ENCODE results near the gene PLEKHM2. TPM values are rescaled to one million over a fixed set of nuclear protein-coding genes. Genes with fewer than 3 reads are reported as not detected.

PLEKHM2 gene
- total and polyA plus RNA-seq, 2 of the 4 experiments (the other 2 are of a cell fraction): 24.7 to 48.0 TPM

DNA sequence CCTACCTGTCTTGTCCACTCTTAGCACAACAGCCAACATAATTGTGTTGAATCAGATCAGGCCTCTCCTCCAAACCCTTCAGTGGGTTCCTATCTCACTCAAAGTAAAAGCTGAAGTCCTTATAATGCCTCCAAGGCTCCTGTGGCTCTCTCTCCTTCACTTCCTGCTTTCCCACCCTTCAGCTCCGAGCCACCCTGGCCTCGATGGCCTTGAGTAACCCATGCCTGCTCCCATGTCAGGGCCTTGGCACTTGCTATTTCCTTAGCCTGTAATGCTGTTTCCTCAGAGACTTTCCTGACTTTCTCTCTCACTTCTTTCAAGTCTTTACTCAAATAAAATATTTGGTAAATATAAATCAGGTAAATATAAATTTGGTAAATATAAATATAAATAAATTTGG, 8.1 kb upstream of the PLEKHM2 start:
- Histone ChIP-seq H2AK9ac (replicated peaks; ENCODE audit: low read depth, low read length, poor library complexity) (no peak overlapping the region), H3K27ac (ENCODE audit: insufficient read depth, low read length) (no peak overlapping the region), H4K20me1 (ENCODE audit: insufficient read depth, low read length) (no peaks in the 10 kb centered on the region), H2AFZ (replicated peaks; ENCODE audit: low read length, poor library complexity) (no peak overlapping the region), H3K9me3 (ENCODE audit: control insufficient read depth, insufficient read depth, low read length) (no peaks in the 10 kb centered on the region), H3K4me3 (ENCODE audit: insufficient read depth, low read depth, low read length) (no peak overlapping the region), H3K56ac (ENCODE audit: extremely low read depth, insufficient read depth, low read length) (no peak overlapping the region), H2BK20ac (ENCODE audit: low read depth, low read length) (no peak overlapping the region), H3K9me1 (ENCODE audit: insufficient read depth, low read length) (peaks cover 9% of the 10 kb centered on the region), H2BK120ac (ENCODE audit: low read depth, low read length) (no peak overlapping the region), H3K4ac (ENCODE audit: low read depth, low read length) (no peak overlapping the region), H3K9ac (ENCODE audit: low read depth, low read length) (no peak overlapping the region), H2BK15ac (ENCODE audit: low read depth, low read length) (no peak overlapping the region), H3K4me2 (ENCODE audit: low read depth, low read length) (no peak overlapping the region), H3K14ac (replicated peaks; ENCODE audit: low read depth, low read length) (no peak overlapping the region), H3K4me1 (ENCODE audit: control insufficient read depth, insufficient read depth, low read length) (peaks cover 8% of the 10 kb centered on the region), H3K79me1 (ENCODE audit: low read depth in 1 of 2, low read length in 2 of 2) (0 out of 4 replicates have a peak, but pooled peaks cover 0 to 2% of the 10 kb centered on the region in 2 experiments), H2AK5ac (ENCODE audit: low read depth, low read length) (peak overlapping the region; percentile 38), H2BK5ac (ENCODE audit: low read depth, low read length, poor library complexity, severe bottlenecking) (no peak overlapping the region), H3K23ac (ENCODE audit: low read depth, low read length) (no peak overlapping the region), H3K27me3 (ENCODE audit: control insufficient read depth, insufficient read depth, low read length) (no peaks in the 10 kb centered on the region), H4K5ac (ENCODE audit: low read depth, low read length) (no peak overlapping the region), H3K18ac (ENCODE audit: low read depth, low read length) (no peak overlapping the region), H4K91ac (ENCODE audit: insufficient read depth, low read depth, low read length) (no peak overlapping the region), H4K8ac (ENCODE audit: low read depth in 2 of 2, low read length in 2 of 2) (no peak overlapping the region), H3K36me3 (ENCODE audit: control insufficient read depth, insufficient read depth, low read length) (no peaks in the 10 kb centered on the region)
- dilution Hi-C loops (cut with HindIII; ENCODE audit: low sequenced_read_pairs, unreplicated experiment) (no loop called here), intact Hi-C loops (cut with micrococcal nuclease) (no loop called here), in situ Hi-C loops (cut with MboI; ENCODE audit: low sequenced_read_pairs) (no loop called here)
- TF ChIP-seq CHD1 (IDR thresholded peaks at IDR 0.05; ENCODE audit: low read depth, low read length): no peak
- TF ChIP-seq, protein P1, sequence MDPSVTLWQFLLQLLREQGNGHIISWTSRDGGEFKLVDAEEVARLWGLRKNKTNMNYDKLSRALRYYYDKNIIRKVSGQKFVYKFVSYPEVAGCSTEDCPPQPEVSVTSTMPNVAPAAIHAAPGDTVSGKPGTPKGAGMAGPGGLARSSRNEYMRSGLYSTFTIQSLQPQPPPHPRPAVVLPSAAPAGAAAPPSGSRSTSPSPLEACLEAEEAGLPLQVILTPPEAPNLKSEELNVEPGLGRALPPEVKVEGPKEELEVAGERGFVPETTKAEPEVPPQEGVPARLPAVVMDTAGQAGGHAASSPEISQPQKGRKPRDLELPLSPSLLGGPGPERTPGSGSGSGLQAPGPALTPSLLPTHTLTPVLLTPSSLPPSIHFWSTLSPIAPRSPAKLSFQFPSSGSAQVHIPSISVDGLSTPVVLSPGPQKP (IDR thresholded peaks at IDR 0.05; ENCODE audit: borderline replicate concordance, low read depth, low read length): no peak
- TF ChIP-seq MXI1 (IDR thresholded peaks at IDR 0.05; ENCODE audit: borderline replicate concordance, low read depth, low read length): no peak
- no peak for TF ChIP-seq FOS (IDR thresholded peaks at IDR 0.05; ENCODE audit: low read depth, low read length)
- no peak for TF ChIP-seq RCOR1 (IDR thresholded peaks at IDR 0.05; ENCODE audit: insufficient replicate concordance, low read length)
- no peak for TF ChIP-seq MAZ (IDR thresholded peaks at IDR 0.05; ENCODE audit: borderline replicate concordance, low read depth, low read length)
- no peak for TF ChIP-seq MAFK (IDR thresholded peaks at IDR 0.05; ENCODE audit: low read depth, low read length)
- CTCF ChIA-PET: no interaction called here
- BruUV-seq (replicated peaks): no TSS peak
- no peak for ATAC-seq (ENCODE audit: low read depth)
- WGBS, 2 experiments (ENCODE audit: extremely low coverage in 2 of 2, insufficient read length in 1 of 2): no CpG with 5 or more reads among the region's 2 CpGs
- POLR2A ChIA-PET (ENCODE audit: unreplicated experiment): no interaction called here
- DNase-seq: no peak

All from IMR-90 (cell line).